IPS-NIHi11 (cell line): ENCODE measurements around the gene GYPC.

Source experiments
- DNase-seq: peaks from one replicate; pipeline ENCODE4 v3.0.0; 2012; ENCODE audit warnings: mixed read lengths, low spot score

GYPC gene

GRCh38 chr2:126732682-126733245, 76.8 kb downstream of the GYPC start:
- no peak for DNase-seq

DNA sequence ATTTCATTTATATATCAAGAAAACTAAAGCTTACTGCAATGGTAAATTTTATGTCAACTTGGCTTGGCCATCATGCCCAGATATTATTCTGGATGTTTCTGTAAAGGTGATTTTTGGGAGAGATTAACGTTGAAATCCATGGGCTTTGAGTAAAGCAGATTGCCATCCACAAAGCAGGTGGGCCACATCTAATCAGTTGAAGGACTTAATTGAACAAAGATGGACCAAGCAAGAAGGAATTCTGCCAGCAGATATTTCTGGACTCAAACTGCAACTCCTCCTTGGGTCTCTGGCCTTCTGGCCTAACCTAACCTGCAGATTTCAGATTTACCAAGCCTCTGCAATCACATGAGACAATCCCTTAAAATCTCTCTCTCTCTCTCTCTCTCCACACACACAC, 77.8 kb downstream of the GYPC start:
- no peak for DNase-seq

DNA sequence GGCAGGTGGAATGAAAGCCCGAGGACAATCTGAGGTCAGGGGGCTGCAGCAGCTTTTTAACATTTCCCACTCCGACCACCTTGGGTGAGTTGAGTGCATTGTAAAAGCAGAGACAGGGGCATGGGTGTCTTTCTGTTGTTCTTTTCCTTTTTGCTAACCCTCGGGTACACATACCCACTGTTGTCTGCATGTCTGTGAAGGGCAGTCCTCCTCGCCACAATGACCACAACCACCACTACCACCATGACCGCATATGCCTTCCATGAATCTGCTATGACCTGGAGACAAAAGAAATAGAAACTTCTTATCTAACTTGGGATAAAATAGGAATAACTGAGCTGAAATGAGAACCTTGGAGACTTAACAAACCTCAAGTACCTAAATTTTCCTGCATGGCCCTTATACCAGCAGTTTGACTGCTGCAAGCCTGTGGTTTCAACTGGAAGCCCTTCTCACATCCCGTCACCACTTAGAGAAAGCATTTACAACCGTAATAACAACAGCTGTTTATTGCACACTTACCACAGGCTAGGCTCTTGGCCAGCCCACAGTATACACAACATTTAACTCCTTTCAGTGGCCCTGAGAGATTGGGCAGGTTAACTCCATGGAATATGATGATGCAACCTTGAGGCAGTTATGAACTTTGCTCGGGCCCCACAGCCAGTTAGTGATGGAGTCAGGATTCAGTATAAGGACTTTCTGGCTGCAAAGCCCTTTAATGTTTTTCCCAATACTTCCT, 80.3 kb downstream of the GYPC start:
- no peak for DNase-seq

DNA sequence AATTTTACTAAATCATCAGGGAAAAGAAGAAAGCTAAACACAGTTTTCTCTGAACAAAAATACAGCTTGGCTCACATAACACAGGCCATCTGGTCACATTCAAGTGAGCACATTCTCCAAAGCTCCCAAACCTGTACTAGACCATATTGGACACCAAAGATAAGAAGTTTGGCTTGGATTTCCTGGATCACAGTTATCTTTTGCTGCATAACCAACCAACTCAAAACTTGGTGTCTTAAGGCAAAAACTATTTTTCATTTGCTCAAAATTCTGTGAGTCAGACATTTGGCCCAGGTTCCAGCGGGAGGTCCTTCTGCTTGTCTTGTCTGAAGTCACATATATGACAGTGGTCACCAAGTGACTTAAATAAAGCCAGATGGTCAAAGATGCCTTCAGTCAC, 83.2 kb downstream of the GYPC start:
- DNase-seq: no peak

- DNase-seq: no peak
Measured at GRCh38 chr2:126744640-126745039, 88.7 kb downstream of the GYPC start.
